Measurements from ENCODE around the gene KIR2DL4.
"Not testable (repeated sequence)": the region's sequence is repeated elsewhere in the genome, so short reads cannot be mapped to it uniquely, and the experiment has no call there.

GRCh38 chr19:54837522-54837921 lies 34.1 kb downstream of the KIR2DL4 start:
- TF ChIP-seq EZH2 (IDR thresholded peaks at IDR 0.05; ENCODE audit: borderline replicate concordance, low read length); CTCF (IDR thresholded peaks at IDR 0.05; ENCODE audit: low read length): not testable (repeated sequence)
